Activated T-helper 2 cell treated with anti-CD3 and anti-CD28 coated beads, Interferon-gamma antibody, Interleukin-2, Interleukin-4, amounts not matched to agents 10 μg/mL and 5 μg/mL and 100 μg/mL, durations not matched to agents 14 hours and 24 hours and 36 hours (primary cell): ENCODE results near the gene MXD4. TPM values are rescaled to one million over a fixed set of nuclear protein-coding genes. Genes with fewer than 3 reads are reported as not detected.

ENCODE experiments used
- DNase-seq: peaks from one replicate; pipeline ENCODE4 v3.0.0; 2021; ENCODE audit warnings: low spot score
- H3K27ac Mint-ChIP-seq: one replicate; pipeline ENCODE4 v1.8.0; 2021; ENCODE audit warnings: mixed read lengths
- H3K27me3 Mint-ChIP-seq: one replicate; pipeline ENCODE4 v1.8.0; 2021; ENCODE audit warnings: low read depth, mixed read lengths
- H3K36me3 Mint-ChIP-seq: one replicate; pipeline ENCODE4 v1.8.0; 2021; ENCODE audit warnings: low read depth, mixed read lengths
- H3K4me1 Mint-ChIP-seq: one replicate; pipeline ENCODE4 v1.8.0; 2021; ENCODE audit warnings: low read depth, mixed read lengths
- H3K4me3 Mint-ChIP-seq: one replicate; pipeline ENCODE4 v1.8.0; 2021; ENCODE audit warnings: low read depth, mild to moderate bottlenecking, moderate library complexity, mixed read lengths
- H3K9me3 Mint-ChIP-seq: one replicate; pipeline ENCODE4 v1.8.0; 2021; ENCODE audit warnings: mixed read lengths
- intact Hi-C: fragments of 100-400 bp; cut with micrococcal nuclease; formaldehyde crosslinking; loops from one replicate; pipeline ENCODE4 v1.15.1; 2023
- total RNA-seq: library from RNA; stranded (reverse); gene quantifications from 2 replicates; pipeline ENCODE4 v1.2.3, GENCODE V29; 2022

MXD4 gene
- total RNA-seq, 1 donor from 2014 or later: 7.9 TPM

GRCh38 chr4:2269206-2269531 is 7.3 kb upstream of the MXD4 start:
- no peak for DNase-seq
- Mint-ChIP-seq H3K36me3 (no peaks in the 10 kb centered on the region), H3K9me3 (no peaks in the 10 kb centered on the region), H3K27ac (no peak overlapping the region), H3K4me1 (no peaks in the 10 kb centered on the region), H3K4me3 (no peak overlapping the region), H3K27me3 (no peaks in the 10 kb centered on the region)
- intact Hi-C loops: no loop called here

- Mint-ChIP-seq H3K36me3 (no peaks in the 10 kb centered on the region), H3K9me3 (no peaks in the 10 kb centered on the region), H3K27me3 (no peaks in the 10 kb centered on the region), H3K4me3 (no peak overlapping the region), H3K4me1 (no peaks in the 10 kb centered on the region), H3K27ac (no peak overlapping the region)
- intact Hi-C loops: no loop called here
- DNase-seq: no peak
Measured at GRCh38 chr4:2268357-2269205, 6.7 kb upstream of the MXD4 start.

- DNase-seq: no peak
- H3K9me3 Mint-ChIP-seq: no peaks in the 10 kb centered on the region
- H3K27ac Mint-ChIP-seq: no peak overlapping the region
- H3K27me3 Mint-ChIP-seq: no peaks in the 10 kb centered on the region
- H3K4me3 Mint-ChIP-seq: no peak overlapping the region
- no peaks in the 10 kb centered on the region for H3K36me3 Mint-ChIP-seq
- intact Hi-C loops: no loop called here
- H3K4me1 Mint-ChIP-seq: no peaks in the 10 kb centered on the region
Measured at GRCh38 chr4:2267841-2268240, 5.9 kb upstream of the MXD4 start.

GRCh38 chr4:2267320-2267811 is 5.5 kb upstream of the MXD4 start:
- H3K27ac Mint-ChIP-seq: no peak overlapping the region
- H3K4me3 Mint-ChIP-seq: no peak overlapping the region
- no peaks in the 10 kb centered on the region for H3K36me3 Mint-ChIP-seq
- H3K27me3 Mint-ChIP-seq: no peaks in the 10 kb centered on the region
- intact Hi-C loops: no loop called here
- H3K4me1 Mint-ChIP-seq: no peaks in the 10 kb centered on the region
- H3K9me3 Mint-ChIP-seq: no peaks in the 10 kb centered on the region
- no peak for DNase-seq

GRCh38 chr4:2266821-2267220 is 4.9 kb upstream of the MXD4 start:
- H3K27ac Mint-ChIP-seq: no peak overlapping the region
- no peaks in the 10 kb centered on the region for H3K9me3 Mint-ChIP-seq
- H3K4me3 Mint-ChIP-seq: no peak overlapping the region
- intact Hi-C loops: no loop called here
- H3K27me3 Mint-ChIP-seq: no peaks in the 10 kb centered on the region
- H3K4me1 Mint-ChIP-seq: no peaks in the 10 kb centered on the region
- H3K36me3 Mint-ChIP-seq: no peaks in the 10 kb centered on the region
- no peak for DNase-seq

- Mint-ChIP-seq H3K27me3 (no peaks in the 10 kb centered on the region), H3K4me3 (no peak overlapping the region), H3K4me1 (no peaks in the 10 kb centered on the region), H3K9me3 (no peaks in the 10 kb centered on the region), H3K36me3 (no peaks in the 10 kb centered on the region), H3K27ac (no peak overlapping the region)
- intact Hi-C loops: no loop called here
- DNase-seq: no peak
Measured at GRCh38 chr4:2266181-2266580, 4.3 kb upstream of the MXD4 start.

GRCh38 chr4:2265113-2266110 is 3.5 kb upstream of the MXD4 start:
- no peak overlapping the region for H3K4me3 Mint-ChIP-seq
- H3K4me1 Mint-ChIP-seq: no peaks in the 10 kb centered on the region
- H3K9me3 Mint-ChIP-seq: no peaks in the 10 kb centered on the region
- no peaks in the 10 kb centered on the region for H3K27me3 Mint-ChIP-seq
- no peak for DNase-seq
- intact Hi-C loops: no loop called here
- no peaks in the 10 kb centered on the region for H3K36me3 Mint-ChIP-seq
- no peak overlapping the region for H3K27ac Mint-ChIP-seq

GRCh38 chr4:2264481-2265041 is 2.7 kb upstream of the MXD4 start:
- Mint-ChIP-seq H3K4me1 (no peaks in the 10 kb centered on the region), H3K27ac (no peak overlapping the region), H3K9me3 (no peaks in the 10 kb centered on the region), H3K4me3 (no peak overlapping the region), H3K36me3 (no peaks in the 10 kb centered on the region), H3K27me3 (no peaks in the 10 kb centered on the region)
- DNase-seq: no peak
- intact Hi-C loops: loop anchor here (5.0 kb wide), 2 partner anchors 673 to 1028 kb away; partner anchors contain the start of gene RGS12

- H3K4me1 Mint-ChIP-seq: no peaks in the 10 kb centered on the region
Measured at GRCh38 chr4:2263926-2264321, 2.0 kb upstream of the MXD4 start.

GRCh38 chr4:2262944-2263250 is 988 bp upstream of the MXD4 start:
- no peak for DNase-seq
- H3K4me1 Mint-ChIP-seq: no peaks in the 10 kb centered on the region
- intact Hi-C loops: loop anchor here (1.0 to 5.0 kb wide), 8 partner anchors 20 to 1029 kb away; partner anchors contain the start of genes CFAP99, HAUS3, POLN and RGS12
- no peak overlapping the region for H3K27ac Mint-ChIP-seq
- H3K4me3 Mint-ChIP-seq: peak overlapping the region; percentile 57
- no peaks in the 10 kb centered on the region for H3K36me3 Mint-ChIP-seq
- H3K27me3 Mint-ChIP-seq: no peaks in the 10 kb centered on the region
- H3K9me3 Mint-ChIP-seq: no peaks in the 10 kb centered on the region

More at GRCh38 chr4:2263926-2264321, 2.0 kb upstream of the MXD4 start:
- no peak overlapping the region for H3K27ac Mint-ChIP-seq
- intact Hi-C loops: loop anchor here (2.0 to 5.0 kb wide), 4 partner anchors 19 to 1028 kb away; partner anchors contain the start of genes RGS12 and RNF4
- no peak for DNase-seq
- H3K27me3 Mint-ChIP-seq: no peaks in the 10 kb centered on the region
- H3K4me3 Mint-ChIP-seq: peak overlapping the region; percentile 57
- H3K9me3 Mint-ChIP-seq: no peaks in the 10 kb centered on the region
- no peaks in the 10 kb centered on the region for H3K36me3 Mint-ChIP-seq

- Mint-ChIP-seq H3K36me3 (no peaks in the 10 kb centered on the region), H3K27ac (peak overlapping the region; percentile 81), H3K4me1 (no peaks in the 10 kb centered on the region), H3K27me3 (no peaks in the 10 kb centered on the region), H3K4me3 (peak overlapping the region; percentile 69), H3K9me3 (no peaks in the 10 kb centered on the region)
- peak; percentile 98 for DNase-seq
- intact Hi-C loops: loop anchor here (1.0 to 5.0 kb wide), 8 partner anchors 20 to 1030 kb away; partner anchors contain the start of genes CFAP99, HAUS3, POLN and RGS12
Measured at GRCh38 chr4:2262145-2262943, 435 bp upstream of the MXD4 start.
